Measurements from ENCODE around the gene KLF9.
A peak's percentile ranks its signal among the peaks of the same experiment; 100 is the strongest.

Gene KLF9

GRCh38 chr9:70413799-70414775 lies at the start of gene KLF9:
Gene KLF9, minus strand, starts transcription at chr9:70414657. Its CDS starts 1,294 bp downstream, at chr9:70413363.
- DNase-seq = peak; percentile 51

GRCh38 chr9:70463877-70464276 lies 49.4 kb upstream of the KLF9 start:
- no peak for DNase-seq

- DNase-seq = no peak
These were observed 47.8 kb upstream of the KLF9 start for GRCh38 chr9:70462300-70462699.

GRCh38 chr9:70457235-70457634 lies 42.8 kb upstream of the KLF9 start:
- DNase-seq = no peak

GRCh38 chr9:70455993-70456704 lies 41.7 kb upstream of the KLF9 start:
- DNase-seq = no peak

GRCh38 chr9:70452365-70452764 lies 37.9 kb upstream of the KLF9 start:
- no peak for DNase-seq

- no peak for DNase-seq
These were observed 37.3 kb upstream of the KLF9 start for GRCh38 chr9:70451765-70452164.

GRCh38 chr9:70450738-70451137 lies 36.3 kb upstream of the KLF9 start:
- no peak for DNase-seq

GRCh38 chr9:70449461-70449860 lies 35.0 kb upstream of the KLF9 start:
- no peak for DNase-seq

- no peak for DNase-seq
These were observed 34.5 kb upstream of the KLF9 start for GRCh38 chr9:70448919-70449318.

- no peak for DNase-seq
These were observed 30.4 kb upstream of the KLF9 start for GRCh38 chr9:70444904-70445303.

- DNase-seq = no peak
These were observed 27.9 kb upstream of the KLF9 start for GRCh38 chr9:70442328-70442848.

- DNase-seq = no peak
These were observed 27.2 kb upstream of the KLF9 start for GRCh38 chr9:70441622-70442021.

GRCh38 chr9:70439991-70440706 lies 25.7 kb upstream of the KLF9 start:
- DNase-seq = no peak

- DNase-seq = no peak
These were observed 24.0 kb upstream of the KLF9 start for GRCh38 chr9:70438341-70438928.

- DNase-seq = no peak
These were observed 21.5 kb upstream of the KLF9 start for GRCh38 chr9:70435948-70436347.

GRCh38 chr9:70429899-70430298 lies 15.4 kb upstream of the KLF9 start:
- no peak for DNase-seq

GRCh38 chr9:70428781-70429180 lies 14.3 kb upstream of the KLF9 start:
- no peak for DNase-seq

GRCh38 chr9:70427161-70427945 lies 12.9 kb upstream of the KLF9 start:
- no peak for DNase-seq

- DNase-seq = no peak
These were observed 10.7 kb upstream of the KLF9 start for GRCh38 chr9:70425192-70425591.

- DNase-seq = no peak
These were observed 8.1 kb upstream of the KLF9 start for GRCh38 chr9:70422371-70423043.

Data from NCI-H1436 treated with DMSO at 0.1 percent for 48 hours (cell line).